H1 (cell line): ENCODE data around the gene SPOCD1. TPM values are rescaled to one million over a fixed set of nuclear protein-coding genes. Genes with fewer than 3 reads are reported as not detected.

Source experiments
- POLR2AphosphoS5 ChIP-seq: IDR thresholded peaks from 2 replicates; pipeline ENCODE4 v1.6.1; 2011; ENCODE audit warnings: low read depth, low read length
- polyA plus RNA-seq, 7 experiments: library from polyadenylated mRNA; depleted of rRNA in 3 of 7; stranded (reverse) in 5 of 7; unstranded in 2 of 7; fragments of >200 nt in 5 of 7; fragments of 200-250 nt in 2 of 7; gene quantifications; 1 replicate in 5 of 7; 2 replicates in 1 of 7; 4 replicates in 1 of 7; pipeline versions ENCODE4 v1.2.1 to v1.2.3, GENCODE V29; 2011 to 2013; ENCODE audit warnings: missing spikeins in 2 of 7, mixed read lengths in 2 of 7
- total RNA-seq: library from RNA; stranded (reverse); fragmentation: NEBNext Ultra II Directional; extraction: Animal tissue kit (Norgen Biotek cat#: 25700); gene quantifications from 2 replicates; pipeline ENCODE4 v1.2.1, GENCODE V29; 2021
- TF ChIP-seq, protein P1 (sequence below): IDR thresholded peaks from 2 replicates; pipeline ENCODE4 v1.6.1; 2012; ENCODE audit warnings: low read length, inconsistent platforms

SPOCD1 gene
- total and polyA plus RNA-seq, 2 of the 8 experiments (the other 6 are each of a cell fraction or from before 2014, with no cell fraction given) = 1.8 to 2.9 TPM

DNA sequence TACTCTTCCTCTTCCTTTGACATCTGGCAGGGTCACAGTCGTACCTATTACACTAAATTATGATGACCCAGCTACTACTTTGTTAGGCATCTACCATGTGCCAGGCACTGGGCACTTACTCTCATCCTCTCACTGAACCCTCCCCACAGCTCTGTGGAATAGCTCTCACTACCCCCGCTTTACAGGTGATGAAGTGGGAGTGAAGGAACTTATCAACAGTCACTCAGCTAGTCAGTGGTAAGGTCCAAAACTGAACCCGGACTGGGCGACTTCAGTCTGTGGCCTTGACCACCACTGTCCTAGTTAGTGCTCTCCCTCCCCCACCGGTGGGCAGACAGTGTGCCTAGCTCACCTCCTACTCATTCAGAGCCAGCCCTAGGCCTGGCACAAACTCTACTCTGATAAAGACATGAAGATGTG is 64.0 kb downstream of the SPOCD1 start (continued):
- TF ChIP-seq, protein P1, sequence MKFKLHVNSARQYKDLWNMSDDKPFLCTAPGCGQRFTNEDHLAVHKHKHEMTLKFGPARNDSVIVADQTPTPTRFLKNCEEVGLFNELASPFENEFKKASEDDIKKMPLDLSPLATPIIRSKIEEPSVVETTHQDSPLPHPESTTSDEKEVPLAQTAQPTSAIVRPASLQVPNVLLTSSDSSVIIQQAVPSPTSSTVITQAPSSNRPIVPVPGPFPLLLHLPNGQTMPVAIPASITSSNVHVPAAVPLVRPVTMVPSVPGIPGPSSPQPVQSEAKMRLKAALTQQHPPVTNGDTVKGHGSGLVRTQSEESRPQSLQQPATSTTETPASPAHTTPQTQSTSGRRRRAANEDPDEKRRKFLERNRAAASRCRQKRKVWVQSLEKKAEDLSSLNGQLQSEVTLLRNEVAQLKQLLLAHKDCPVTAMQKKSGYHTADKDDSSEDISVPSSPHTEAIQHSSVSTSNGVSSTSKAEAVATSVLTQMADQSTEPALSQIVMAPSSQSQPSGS = no peak
- TF ChIP-seq POLR2AphosphoS5 = no peak
- TF ChIP-seq, all 59 proteins: peak for 0
